CD4-positive, alpha-beta T cell treated with Interleukin-15 for 1 hour (primary cell): ENCODE results near the gene SCARF2.
A peak's percentile ranks its signal among the peaks of the same experiment; 100 is the strongest.
"Not testable (repeated sequence)": the region's sequence is repeated elsewhere in the genome, so short reads cannot be mapped to it uniquely, and the experiment has no call there.

Experiments
- DNase-seq: peaks from one replicate; pipeline ENCODE4 v3.0.0-alpha.2; 2020

The SCARF2 gene

GRCh38 chr22:20406686-20407408 is 30.8 kb downstream of the SCARF2 start:
- DNase-seq, result no peak

DNA sequence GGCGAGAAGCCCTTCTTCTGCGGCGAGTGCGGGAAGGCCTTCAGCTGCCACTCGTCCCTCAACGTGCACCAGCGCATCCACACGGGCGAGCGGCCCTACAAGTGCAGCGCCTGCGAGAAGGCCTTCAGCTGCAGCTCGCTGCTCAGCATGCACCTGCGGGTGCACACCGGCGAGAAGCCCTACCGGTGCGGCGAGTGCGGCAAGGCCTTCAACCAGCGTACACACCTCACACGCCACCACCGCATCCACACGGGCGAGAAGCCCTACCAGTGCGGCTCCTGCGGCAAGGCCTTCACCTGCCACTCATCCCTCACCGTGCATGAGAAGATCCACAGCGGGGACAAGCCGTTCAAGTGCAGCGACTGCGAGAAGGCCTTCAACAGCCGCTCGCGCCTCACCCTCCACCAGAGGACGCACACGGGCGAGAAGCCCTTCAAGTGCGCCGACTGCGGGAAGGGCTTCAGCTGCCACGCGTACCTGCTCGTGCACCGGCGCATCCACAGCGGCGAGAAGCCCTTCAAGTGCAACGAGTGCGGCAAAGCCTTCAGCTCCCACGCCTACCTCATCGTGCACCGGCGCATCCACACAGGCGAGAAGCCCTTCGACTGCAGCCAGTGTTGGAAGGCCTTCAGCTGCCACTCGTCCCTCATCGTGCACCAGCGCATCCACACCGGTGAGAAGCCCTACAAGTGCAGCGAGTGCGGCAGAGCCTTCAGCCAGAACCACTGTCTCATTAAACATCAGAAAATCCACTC is 31.5 kb downstream of the SCARF2 start:
- no peak for DNase-seq

DNA sequence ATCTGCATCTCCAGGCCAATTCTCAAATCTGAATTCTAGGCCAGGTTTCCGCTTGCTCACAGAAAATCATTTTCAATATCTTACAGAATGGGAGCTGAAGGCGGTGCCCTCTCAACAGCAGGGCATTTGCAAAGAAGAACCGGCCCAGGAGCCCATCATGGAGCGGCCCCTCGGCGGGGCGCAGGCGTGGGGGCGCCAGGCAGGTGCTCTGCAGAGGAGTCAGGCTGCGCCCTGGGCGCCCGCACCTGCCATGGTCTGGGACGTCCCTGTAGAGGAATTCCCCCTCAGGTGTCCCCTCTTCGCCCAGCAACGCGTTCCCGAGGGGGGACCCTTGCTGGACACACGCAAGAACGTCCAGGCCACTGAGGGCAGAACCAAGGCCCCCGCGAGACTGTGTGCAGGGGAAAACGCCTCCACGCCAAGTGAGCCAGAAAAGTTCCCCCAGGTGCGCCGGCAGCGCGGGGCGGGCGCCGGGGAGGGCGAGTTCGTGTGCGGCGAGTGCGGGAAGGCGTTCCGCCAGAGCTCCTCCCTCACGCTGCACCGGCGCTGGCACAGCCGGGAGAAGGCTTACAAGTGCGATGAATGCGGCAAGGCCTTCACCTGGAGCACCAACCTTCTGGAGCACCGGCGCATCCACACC is 32.2 kb downstream of the SCARF2 start:
- DNase-seq, result no peak

GRCh38 chr22:20404881-20405280 is 32.7 kb downstream of the SCARF2 start:
- DNase-seq, result no peak

DNA sequence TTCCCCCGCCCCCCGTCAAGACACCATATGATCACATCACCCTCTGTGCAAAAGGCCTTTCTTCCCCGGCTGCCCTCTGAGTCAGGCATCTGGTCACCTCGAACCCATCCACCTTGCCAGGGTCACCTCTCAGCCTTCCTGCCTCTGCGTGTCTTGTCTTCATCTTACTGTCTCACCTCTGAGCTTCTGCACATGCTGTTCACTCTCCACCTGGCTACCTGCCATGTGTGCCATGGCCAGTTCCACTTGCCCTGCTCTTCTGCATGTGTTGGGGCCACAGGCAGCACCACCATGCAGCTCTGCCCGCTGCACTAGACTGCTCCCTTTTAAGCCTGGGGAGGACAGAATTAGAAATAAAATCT is 33.9 kb downstream of the SCARF2 start:
- no peak for DNase-seq

DNA sequence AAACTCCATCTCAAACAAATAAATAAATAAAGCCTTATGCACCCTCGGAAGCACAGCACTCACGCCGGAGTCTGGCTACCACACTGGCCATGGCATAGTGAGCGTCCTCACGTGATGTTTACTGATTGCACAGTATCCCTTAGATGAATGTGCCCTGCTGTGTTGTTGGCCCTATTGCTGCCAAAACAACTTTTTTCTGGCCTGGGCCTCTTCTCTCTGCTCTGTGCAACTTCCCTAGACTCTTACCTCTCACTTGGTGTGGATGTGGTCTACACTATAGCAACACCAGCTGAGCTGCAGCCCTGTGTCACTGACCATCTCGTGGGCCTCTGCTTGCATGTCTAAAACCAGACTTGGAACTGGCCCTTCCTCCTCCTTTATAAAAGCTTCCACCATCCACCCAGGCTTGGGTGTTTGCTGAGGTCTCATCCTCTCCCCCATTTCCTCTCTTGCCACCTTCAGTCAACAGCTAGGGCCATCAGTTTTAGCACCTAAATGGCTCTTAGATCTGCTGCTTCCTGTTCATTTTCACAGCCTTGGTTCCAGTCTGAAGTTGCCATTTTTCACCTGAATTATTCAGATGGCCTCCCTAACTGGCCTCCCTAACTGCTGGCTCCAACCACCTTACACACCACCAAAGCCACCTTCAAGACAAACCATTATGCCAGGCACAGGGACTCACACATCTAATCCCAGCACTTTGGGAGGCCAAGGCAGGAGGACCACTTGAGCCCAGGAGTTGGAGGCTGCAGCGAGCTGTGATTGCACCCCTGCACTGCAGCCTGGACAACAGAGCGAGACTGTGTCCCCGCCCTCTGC is 34.5 kb downstream of the SCARF2 start:
- DNase-seq, result no peak

- no peak for DNase-seq
Observed at GRCh38 chr22:20401376-20402014, 36.1 kb downstream of the SCARF2 start.

- DNase-seq, result no peak
Observed at GRCh38 chr22:20400606-20401375, 36.8 kb downstream of the SCARF2 start.

GRCh38 chr22:20399866-20400605 is 37.6 kb downstream of the SCARF2 start:
- DNase-seq, result no peak

- no peak for DNase-seq
Observed at GRCh38 chr22:20398420-20398819, 39.2 kb downstream of the SCARF2 start.

- no peak for DNase-seq
Observed at GRCh38 chr22:20397498-20397897, 40.1 kb downstream of the SCARF2 start.

GRCh38 chr22:20396639-20397038 is 41.0 kb downstream of the SCARF2 start:
- DNase-seq, result no peak

GRCh38 chr22:20395907-20396287 is 41.7 kb downstream of the SCARF2 start:
- DNase-seq, result no peak

DNA sequence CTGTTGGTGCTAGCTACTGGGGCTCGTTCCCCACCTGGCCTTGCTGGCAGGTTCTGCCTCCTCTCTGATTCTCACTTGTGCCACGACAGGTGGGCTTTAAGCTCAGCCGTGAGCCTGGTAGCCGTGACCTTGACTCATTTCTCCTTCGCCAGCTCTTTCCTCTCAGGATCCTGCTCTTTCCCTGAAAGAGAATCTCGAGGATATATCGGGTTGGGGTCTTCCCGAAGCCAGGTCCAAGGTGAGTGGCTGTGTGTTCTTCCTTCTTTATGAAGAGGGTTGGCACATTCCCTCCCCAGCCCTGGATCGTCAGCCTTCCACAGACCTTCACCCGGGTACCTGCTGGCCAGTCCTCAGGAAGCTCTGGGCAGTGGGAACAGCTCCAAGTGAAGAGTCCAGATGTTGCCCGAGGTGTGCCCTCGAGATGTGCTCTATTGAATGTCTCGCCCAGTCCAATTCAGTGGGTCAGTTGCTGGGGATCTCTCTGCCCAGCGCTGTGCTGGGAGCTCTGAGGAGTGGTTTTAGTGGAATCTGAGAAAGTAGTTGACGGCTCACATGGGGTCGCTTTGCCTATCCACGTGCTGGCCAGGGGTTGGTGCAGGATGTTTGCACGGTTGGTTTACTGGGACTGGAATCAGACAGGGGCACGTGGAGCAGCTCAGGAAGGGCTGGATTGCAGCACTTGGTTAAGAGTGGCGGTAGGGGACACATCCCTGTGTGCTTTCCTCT is 42.3 kb downstream of the SCARF2 start:
- DNase-seq, result no peak

- DNase-seq, result peak; percentile 87
Observed at GRCh38 chr22:20393705-20394476, 43.7 kb downstream of the SCARF2 start, which contains the start of gene ZNF74. Gene ZNF74 (plus strand): TSS chr22:20394151. CDS start chr22:20394629, 478 bp downstream.

DNA sequence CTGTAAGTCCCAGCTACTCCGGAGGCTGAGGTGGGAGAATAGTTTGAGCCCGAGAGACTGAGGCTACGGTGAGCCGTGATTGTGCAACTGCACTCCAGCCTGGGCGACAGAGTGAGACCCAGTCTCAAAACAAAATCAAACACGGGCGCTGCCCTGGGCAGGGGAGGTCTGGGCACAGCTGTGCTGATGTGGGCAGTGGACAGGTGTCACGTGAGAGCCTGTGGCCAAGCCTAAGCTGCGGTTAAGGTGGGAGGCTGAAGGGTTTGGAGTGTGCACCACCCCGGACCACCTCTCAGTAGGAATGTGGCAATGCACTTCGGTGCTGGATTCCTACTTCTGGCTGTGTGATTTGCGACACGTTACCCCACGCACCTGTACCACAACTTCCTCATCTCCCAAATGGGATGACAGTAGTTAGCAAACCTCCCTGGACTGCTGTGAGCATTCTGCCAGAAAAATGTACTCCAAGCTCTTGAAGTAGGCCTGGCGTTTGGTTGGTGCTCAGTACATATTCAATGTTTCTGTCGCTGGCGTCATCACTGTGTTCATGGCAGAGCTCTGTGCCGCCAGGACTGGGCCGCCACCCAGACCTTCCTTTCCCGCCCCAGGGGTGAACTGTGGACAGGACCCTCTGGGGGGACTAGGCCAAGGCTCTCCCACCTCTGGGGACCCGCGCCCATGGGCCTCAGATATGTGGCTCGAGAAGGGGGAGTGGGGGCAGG is 44.5 kb downstream of the SCARF2 start:
- DNase-seq, result no peak

GRCh38 chr22:20392365-20392881 is 45.2 kb downstream of the SCARF2 start:
- not testable (repeated sequence) for DNase-seq

GRCh38 chr22:20391222-20391621 is 46.4 kb downstream of the SCARF2 start:
- DNase-seq, result no peak
